Neuronal stem cell (in vitro differentiated cells): ENCODE data around the gene DCHS1.

Source experiments
- DNase-seq: peaks from one replicate; pipeline ENCODE4 v3.0.0-alpha.2; 2013; ENCODE audit warnings: low spot score
- H2AFZ ChIP-seq: one replicate; pipeline ENCODE4 v1.6.1; 2013; ENCODE audit warnings: mild to moderate bottlenecking, low read length, inconsistent platforms
- H2AK5ac ChIP-seq: 2 replicates; pipeline ENCODE4 v1.6.1; 2013; ENCODE audit warnings: low read depth, mild to moderate bottlenecking, inconsistent platforms, low read length, moderate library complexity, mixed read lengths
- H2BK120ac ChIP-seq: 2 replicates; pipeline ENCODE4 v1.6.1; 2013; ENCODE audit warnings: low read depth, mild to moderate bottlenecking, inconsistent platforms, low read length, moderate library complexity, mixed read lengths
- H2BK12ac ChIP-seq: one replicate; pipeline ENCODE4 v1.6.1; 2013; ENCODE audit warnings: low read length, inconsistent platforms
- H2BK15ac ChIP-seq: 2 replicates; pipeline ENCODE4 v1.6.1; 2013; ENCODE audit warnings: mild to moderate bottlenecking, low read length, inconsistent platforms, mixed read lengths
- H2BK5ac ChIP-seq: one replicate; pipeline ENCODE4 v1.6.1; 2013; ENCODE audit warnings: inconsistent platforms, mild to moderate bottlenecking, low read length, moderate library complexity
- H3K14ac ChIP-seq: one replicate; pipeline ENCODE4 v1.6.1; 2013; ENCODE audit warnings: low read length, inconsistent platforms
- H3K18ac ChIP-seq: 2 replicates; pipeline ENCODE4 v1.6.1; 2013; ENCODE audit warnings: low read length, inconsistent platforms
- H3K23ac ChIP-seq: 2 replicates; pipeline ENCODE4 v1.6.1; 2013; ENCODE audit warnings: low read depth, mild to moderate bottlenecking, mixed read lengths, low read length, inconsistent platforms; ENCODE audit not compliant: poor library complexity
- H3K27ac ChIP-seq: replicated peaks from 3 replicates; pipeline ENCODE4 v1.5.1; 2013; ENCODE audit warnings: low read length, inconsistent platforms
- H3K27me3 ChIP-seq, 3 experiments: 2 replicates each; pipeline ENCODE4 v1.6.1; 2013; ENCODE audit warnings: low read length in 3 of 3, mild to moderate bottlenecking in 2 of 3, inconsistent platforms in 1 of 3, low read depth in 1 of 3, mixed read lengths in 1 of 3, moderate library complexity in 1 of 3; ENCODE audit not compliant: control insufficient read depth in 3 of 3, insufficient read depth in 3 of 3
- H3K36me3 ChIP-seq, 2 donors: replicated peaks in 1 of 2; 2 replicates each; pipeline ENCODE4 v1.6.1; 2013; ENCODE audit warnings: low read length in 2 of 2; ENCODE audit not compliant: control insufficient read depth in 2 of 2, insufficient read depth in 2 of 2
- H3K4ac ChIP-seq: 2 replicates; pipeline ENCODE4 v1.6.1; 2013; ENCODE audit warnings: inconsistent platforms, mild to moderate bottlenecking, low read length, moderate library complexity
- H3K4me1 ChIP-seq, 2 donors: 1 replicate in 1 of 2; 2 replicates in 1 of 2; pipeline ENCODE4 v1.6.1; 2013; ENCODE audit warnings: low read length in 2 of 2, low read depth in 1 of 2; ENCODE audit not compliant: control insufficient read depth in 2 of 2, insufficient read depth in 1 of 2
- H3K4me2 ChIP-seq: one replicate; pipeline ENCODE4 v1.6.1; 2013; ENCODE audit warnings: mild to moderate bottlenecking, low read length, inconsistent platforms; ENCODE audit not compliant: insufficient read depth, poor library complexity, severe bottlenecking
- H3K4me3 ChIP-seq, 2 donors: 2 replicates each; pipeline ENCODE4 v1.5.1; 2013; ENCODE audit warnings: low read length in 2 of 2, mild to moderate bottlenecking in 2 of 2, inconsistent platforms in 1 of 2, moderate library complexity in 1 of 2
- H3K79me1 ChIP-seq: one replicate; pipeline ENCODE4 v1.6.1; 2013; ENCODE audit warnings: low read depth, mild to moderate bottlenecking, inconsistent platforms, low read length, moderate library complexity
- H3K9ac ChIP-seq: one replicate; pipeline ENCODE4 v1.6.1; 2013; ENCODE audit warnings: mild to moderate bottlenecking, low read depth, low read length, inconsistent platforms; ENCODE audit not compliant: poor library complexity
- H3K9me3 ChIP-seq, 2 donors: replicated peaks in 1 of 2; 2 replicates each; pipeline versions ENCODE3 to v1.6.1; 2013; ENCODE audit warnings: low read length in 2 of 2, mild to moderate bottlenecking in 2 of 2, inconsistent platforms in 1 of 2, low read depth in 1 of 2, mixed read lengths in 1 of 2, moderate library complexity in 1 of 2; ENCODE audit not compliant: control insufficient read depth in 2 of 2, insufficient read depth in 1 of 2
- H4K8ac ChIP-seq: one replicate; pipeline ENCODE4 v1.6.1; 2013; ENCODE audit warnings: low read depth, mild to moderate bottlenecking, inconsistent platforms, low read length, moderate library complexity
- H4K91ac ChIP-seq: one replicate; pipeline ENCODE4 v1.6.1; 2013; ENCODE audit warnings: low read length, low read depth, mild to moderate bottlenecking, inconsistent platforms; ENCODE audit not compliant: poor library complexity
- WGBS, 2 donors: extraction: QIAGEN DNeasy Blood & Tissue Kit; methylation state at CpG; one replicate each; pipeline ENCODE4 v1.1.7; 2013; ENCODE audit warnings: missing lambda C conversion rate in 2 of 2, mixed read lengths in 1 of 2; ENCODE audit not compliant: insufficient read length in 2 of 2, insufficient replicate concordance in 1 of 2; ENCODE audit errors: extremely low coverage in 2 of 2; 5-methylcytosine and 5-hydroxymethylcytosine counted together

DCHS1 gene

GRCh38 chr11:6646576-6646917 lies 9.1 kb downstream of the DCHS1 start:
- peak overlapping the region; percentile 22 for H2AK5ac ChIP-seq
- H3K23ac ChIP-seq, result no peak overlapping the region
- no peak overlapping the region for H3K18ac ChIP-seq
- H4K8ac ChIP-seq, result no peak overlapping the region
- H3K27me3 ChIP-seq, result peaks cover 0 to 2% (median 0%) of the 10 kb centered on the region in 3 experiments
- H3K4me1 ChIP-seq, result peaks cover 2 to 6% of the 10 kb centered on the region in 2 donors
- H4K91ac ChIP-seq, result no peak overlapping the region
- WGBS, 2 donors, result no CpG with 5 or more reads among the region's 3 CpGs
- H2BK15ac ChIP-seq, result no peak overlapping the region
- H3K14ac ChIP-seq, result no peak overlapping the region
- no peak overlapping the region for H2BK12ac ChIP-seq
- H3K4me2 ChIP-seq, result no peak overlapping the region
- H2AFZ ChIP-seq, result no peak overlapping the region
- no peak overlapping the region for H3K4ac ChIP-seq
- peaks cover 0 to 67% of the 10 kb centered on the region in 2 donors for H3K36me3 ChIP-seq
- H2BK120ac ChIP-seq, result no peak overlapping the region
- no peak overlapping the region for H3K9ac ChIP-seq
- H3K27ac ChIP-seq, result no peak overlapping the region
- no peak for DNase-seq
- H3K79me1 ChIP-seq, result no peaks in the 10 kb centered on the region
- H2BK5ac ChIP-seq, result no peak overlapping the region
- H3K4me3 ChIP-seq, result no peak overlapping the region
- H3K9me3 ChIP-seq, result no peaks in the 10 kb centered on the region

- Histone ChIP-seq H2BK15ac (no peak overlapping the region), H2BK12ac (no peak overlapping the region), H3K23ac (peak overlapping the region; percentile 77), H3K9ac (no peak overlapping the region), H3K18ac (no peak overlapping the region), H3K27me3 (peaks cover 0 to 2% (median 0%) of the 10 kb centered on the region in 3 experiments), H3K27ac (no peak overlapping the region), H3K4me2 (no peak overlapping the region), H2AK5ac (no peak overlapping the region), H2AFZ (no peak overlapping the region), H4K91ac (no peak overlapping the region), H3K4me1 (peaks cover 2 to 6% of the 10 kb centered on the region in 2 donors), H3K9me3 (no peaks in the 10 kb centered on the region), H3K36me3 (peaks cover 0 to 68% of the 10 kb centered on the region in 2 donors), H2BK5ac (no peak overlapping the region), H3K4me3 (no peak overlapping the region), H2BK120ac (no peak overlapping the region), H3K4ac (no peak overlapping the region), H3K79me1 (no peaks in the 10 kb centered on the region), H3K14ac (no peak overlapping the region), H4K8ac (no peak overlapping the region)
- no CpG with 5 or more reads among the region's 12 CpGs for WGBS, 2 donors
- no peak for DNase-seq
These were observed 9.5 kb downstream of the DCHS1 start for GRCh38 chr11:6646071-6646470.

GRCh38 chr11:6642957-6643356 lies 12.7 kb downstream of the DCHS1 start:
- no CpG with 5 or more reads among the region's 7 CpGs for WGBS, 2 donors
- no peak overlapping the region for H3K4me3 ChIP-seq
- H3K36me3 ChIP-seq, result peaks cover 7 to 68% of the 10 kb centered on the region in 2 donors

GRCh38 chr11:6640985-6641701 lies 14.5 kb downstream of the DCHS1 start:
- H4K8ac ChIP-seq, result no peak overlapping the region
- no peak overlapping the region for H2AFZ ChIP-seq
- peak overlapping the region; percentile 47 for H3K14ac ChIP-seq
- no CpG with 5 or more reads among the region's 26 CpGs for WGBS, 2 donors
- no peaks in the 10 kb centered on the region for H3K4me1 ChIP-seq
- no peak overlapping the region for H3K4me2 ChIP-seq
- H2BK12ac ChIP-seq, result no peak overlapping the region
- H3K23ac ChIP-seq, result no peak overlapping the region
- no peak overlapping the region for H3K4me3 ChIP-seq
- no peak overlapping the region for H3K27ac ChIP-seq
- peak overlapping the region; percentile 64 for H3K9ac ChIP-seq
- no peaks in the 10 kb centered on the region for H3K9me3 ChIP-seq
- H2AK5ac ChIP-seq, result no peak overlapping the region
- H3K27me3 ChIP-seq, result peaks cover 0 to 2% (median 0%) of the 10 kb centered on the region in 3 experiments
- no peak overlapping the region for H2BK15ac ChIP-seq
- no peak overlapping the region for H3K4ac ChIP-seq
- H2BK5ac ChIP-seq, result peak overlapping the region; percentile 25
- no peak for DNase-seq
- H3K18ac ChIP-seq, result no peak overlapping the region
- peaks cover 7 to 79% of the 10 kb centered on the region in 2 donors for H3K36me3 ChIP-seq
- no peaks in the 10 kb centered on the region for H3K79me1 ChIP-seq
- H2BK120ac ChIP-seq, result no peak overlapping the region
- H4K91ac ChIP-seq, result no peak overlapping the region

More at GRCh38 chr11:6642957-6643356, 12.7 kb downstream of the DCHS1 start:
- H4K8ac ChIP-seq, result no peak overlapping the region
- peaks cover 2 to 6% of the 10 kb centered on the region in 2 donors for H3K4me1 ChIP-seq
- no peak overlapping the region for H2BK5ac ChIP-seq
- no peaks in the 10 kb centered on the region for H3K79me1 ChIP-seq
- H3K23ac ChIP-seq, result no peak overlapping the region
- H2AK5ac ChIP-seq, result no peak overlapping the region
- no peak overlapping the region for H3K4me2 ChIP-seq
- no peak overlapping the region for H3K4ac ChIP-seq
- no peak for DNase-seq
- H2BK120ac ChIP-seq, result no peak overlapping the region
- no peak overlapping the region for H2AFZ ChIP-seq
- no peak overlapping the region for H2BK12ac ChIP-seq
- peaks cover 0 to 2% (median 0%) of the 10 kb centered on the region in 3 experiments for H3K27me3 ChIP-seq
- H2BK15ac ChIP-seq, result no peak overlapping the region
- no peak overlapping the region for H3K18ac ChIP-seq
- no peaks in the 10 kb centered on the region for H3K9me3 ChIP-seq
- no peak overlapping the region for H4K91ac ChIP-seq
- H3K9ac ChIP-seq, result no peak overlapping the region
- H3K14ac ChIP-seq, result no peak overlapping the region
- no peak overlapping the region for H3K27ac ChIP-seq
